ENCODE measurements around the gene DKK1.

DKK1 gene

DNA sequence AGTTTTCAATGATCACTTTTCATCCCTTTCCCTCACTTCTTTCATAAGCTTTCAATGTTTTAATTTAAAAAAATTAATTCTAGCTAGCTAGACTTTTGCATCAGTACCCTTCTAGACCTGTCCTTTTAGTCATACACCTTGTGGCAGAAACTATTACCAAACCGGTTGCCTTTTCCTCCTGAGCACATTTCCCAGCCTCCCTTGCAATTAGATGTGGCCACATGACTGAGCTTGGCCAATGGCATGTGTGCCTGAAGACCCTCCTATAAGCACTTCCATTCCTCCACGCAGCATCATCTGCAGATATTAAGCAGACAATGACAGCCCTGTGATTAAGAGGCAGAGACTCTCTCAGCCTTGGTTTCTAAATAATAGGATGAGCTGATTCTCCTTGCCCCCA, 12.3 kb downstream of the DKK1 start:
- CTCF ChIA-PET = interaction anchor here (0.6 to 1.6 kb wide), 5 partner anchors 11 to 97 kb away, joined by 3 to 5 read pairs (median 4); partner anchors contain the start of gene DKK1
- Histone ChIP-seq H3K4me3 (ENCODE audit: low read depth, low read length) (no peak overlapping the region), H3K36me3 (ENCODE audit: control insufficient read depth in 2 of 2, insufficient read depth in 1 of 2, low read length in 2 of 2) (no peaks in the 10 kb centered on the region), H3K4me1 (ENCODE audit: control insufficient read depth, insufficient read depth, low read length) (no peaks in the 10 kb centered on the region), H3K9me3 (ENCODE audit: control insufficient read depth, insufficient read depth, low read depth, low read length) (no peaks in the 10 kb centered on the region), H3K27ac (ENCODE audit: extremely low read depth, low read depth, low read length) (no peak overlapping the region)
- TF ChIP-seq ZNF404 (tag by site-specific recombination; IDR thresholded peaks at IDR 0.05) (no peak), ZNF223 (tag by site-specific recombination; IDR thresholded peaks at IDR 0.05) (no peak), ZNF777 (tag by site-specific recombination; IDR thresholded peaks at IDR 0.05; ENCODE audit: borderline replicate concordance) (no peak), BCL11B (tag by site-specific recombination; IDR thresholded peaks at IDR 0.05; ENCODE audit: low read depth) (no peak), KLF9 (tag by site-specific recombination; IDR thresholded peaks at IDR 0.05; ENCODE audit: low read depth) (no peak), ZNF585B (tag by site-specific recombination; IDR thresholded peaks at IDR 0.05) (no peak), ZNF311 (tag by site-specific recombination; IDR thresholded peaks at IDR 0.05; ENCODE audit: borderline replicate concordance) (no peak), ZNF707 (tag by site-specific recombination; IDR thresholded peaks at IDR 0.05) (no peak), ZNF26 (tag by site-specific recombination; IDR thresholded peaks at IDR 0.05) (no peak)
- TF ChIP-seq, protein P1, sequence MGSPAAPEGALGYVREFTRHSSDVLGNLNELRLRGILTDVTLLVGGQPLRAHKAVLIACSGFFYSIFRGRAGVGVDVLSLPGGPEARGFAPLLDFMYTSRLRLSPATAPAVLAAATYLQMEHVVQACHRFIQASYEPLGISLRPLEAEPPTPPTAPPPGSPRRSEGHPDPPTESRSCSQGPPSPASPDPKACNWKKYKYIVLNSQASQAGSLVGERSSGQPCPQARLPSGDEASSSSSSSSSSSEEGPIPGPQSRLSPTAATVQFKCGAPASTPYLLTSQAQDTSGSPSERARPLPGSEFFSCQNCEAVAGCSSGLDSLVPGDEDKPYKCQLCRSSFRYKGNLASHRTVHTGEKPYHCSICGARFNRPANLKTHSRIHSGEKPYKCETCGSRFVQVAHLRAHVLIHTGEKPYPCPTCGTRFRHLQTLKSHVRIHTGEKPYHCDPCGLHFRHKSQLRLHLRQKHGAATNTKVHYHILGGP (tag by site-specific recombination; IDR thresholded peaks at IDR 0.05) = no peak
- TF ChIP-seq, protein P2, sequence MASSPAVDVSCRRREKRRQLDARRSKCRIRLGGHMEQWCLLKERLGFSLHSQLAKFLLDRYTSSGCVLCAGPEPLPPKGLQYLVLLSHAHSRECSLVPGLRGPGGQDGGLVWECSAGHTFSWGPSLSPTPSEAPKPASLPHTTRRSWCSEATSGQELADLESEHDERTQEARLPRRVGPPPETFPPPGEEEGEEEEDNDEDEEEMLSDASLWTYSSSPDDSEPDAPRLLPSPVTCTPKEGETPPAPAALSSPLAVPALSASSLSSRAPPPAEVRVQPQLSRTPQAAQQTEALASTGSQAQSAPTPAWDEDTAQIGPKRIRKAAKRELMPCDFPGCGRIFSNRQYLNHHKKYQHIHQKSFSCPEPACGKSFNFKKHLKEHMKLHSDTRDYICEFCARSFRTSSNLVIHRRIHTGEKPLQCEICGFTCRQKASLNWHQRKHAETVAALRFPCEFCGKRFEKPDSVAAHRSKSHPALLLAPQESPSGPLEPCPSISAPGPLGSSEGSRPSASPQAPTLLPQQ (tag by site-specific recombination; IDR thresholded peaks at IDR 0.05) = no peak
- TF ChIP-seq, protein P3, sequence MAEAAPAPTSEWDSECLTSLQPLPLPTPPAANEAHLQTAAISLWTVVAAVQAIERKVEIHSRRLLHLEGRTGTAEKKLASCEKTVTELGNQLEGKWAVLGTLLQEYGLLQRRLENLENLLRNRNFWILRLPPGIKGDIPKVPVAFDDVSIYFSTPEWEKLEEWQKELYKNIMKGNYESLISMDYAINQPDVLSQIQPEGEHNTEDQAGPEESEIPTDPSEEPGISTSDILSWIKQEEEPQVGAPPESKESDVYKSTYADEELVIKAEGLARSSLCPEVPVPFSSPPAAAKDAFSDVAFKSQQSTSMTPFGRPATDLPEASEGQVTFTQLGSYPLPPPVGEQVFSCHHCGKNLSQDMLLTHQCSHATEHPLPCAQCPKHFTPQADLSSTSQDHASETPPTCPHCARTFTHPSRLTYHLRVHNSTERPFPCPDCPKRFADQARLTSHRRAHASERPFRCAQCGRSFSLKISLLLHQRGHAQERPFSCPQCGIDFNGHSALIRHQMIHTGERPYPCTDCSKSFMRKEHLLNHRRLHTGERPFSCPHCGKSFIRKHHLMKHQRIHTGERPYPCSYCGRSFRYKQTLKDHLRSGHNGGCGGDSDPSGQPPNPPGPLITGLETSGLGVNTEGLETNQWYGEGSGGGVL (tag by site-specific recombination; IDR thresholded peaks at IDR 0.05) = no peak
- POLR2A ChIA-PET = no interaction called here

DNA sequence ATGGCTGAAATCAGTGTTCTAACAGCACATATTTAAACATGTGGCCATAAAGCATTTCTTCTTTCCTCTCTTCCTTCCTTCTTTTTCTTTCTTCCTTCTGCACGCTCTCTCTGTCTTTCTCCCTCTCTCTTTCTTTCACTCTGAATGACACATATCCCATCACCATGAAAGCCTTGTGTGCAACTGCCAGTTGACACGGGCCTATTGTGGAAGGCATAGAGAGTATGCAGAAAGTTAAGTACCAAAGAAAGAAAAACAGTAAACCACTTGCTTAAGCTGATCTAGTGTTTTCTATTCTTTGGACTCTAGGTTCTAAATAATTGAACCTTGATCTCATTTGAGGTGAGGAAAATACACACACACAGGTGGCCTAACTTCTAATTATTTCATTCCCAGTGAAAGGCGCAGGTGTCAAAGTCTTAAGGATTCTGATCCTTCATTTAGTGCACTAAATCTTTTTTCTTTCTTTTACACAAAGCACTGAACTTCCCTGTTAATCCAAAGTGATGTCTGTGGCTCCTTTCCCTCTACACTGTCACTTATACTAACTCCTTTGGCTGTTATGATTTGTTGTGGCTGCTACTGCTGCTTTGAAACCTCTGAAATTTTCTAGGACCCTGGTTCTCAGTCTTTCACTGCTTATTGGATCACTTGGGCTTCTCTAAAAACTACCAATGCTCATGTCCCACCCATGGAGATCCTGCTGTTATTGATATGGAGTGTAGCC, 17.7 kb downstream of the DKK1 start:
- no peaks in the 10 kb centered on the region for H3K36me3 ChIP-seq (ENCODE audit: control insufficient read depth in 2 of 2, insufficient read depth in 1 of 2, low read length in 2 of 2)
- POLR2A ChIA-PET = no interaction called here
- no peak overlapping the region for H3K27ac ChIP-seq (ENCODE audit: extremely low read depth, low read depth, low read length)
- CTCF ChIA-PET = interaction anchor here (1.3 kb wide), 1 partner anchor 36 kb away, joined by 5 read pairs; no protein-coding TSS in a partner anchor
- H3K9me3 ChIP-seq (ENCODE audit: control insufficient read depth, insufficient read depth, low read depth, low read length) = no peaks in the 10 kb centered on the region
- no peak overlapping the region for H3K4me3 ChIP-seq (ENCODE audit: low read depth, low read length)
- no peaks in the 10 kb centered on the region for H3K4me1 ChIP-seq (ENCODE audit: control insufficient read depth, insufficient read depth, low read length)
- TF ChIP-seq SCRT1 (tag by site-specific recombination; IDR thresholded peaks at IDR 0.05; ENCODE audit: borderline replicate concordance) (no peak), ZSCAN4 (tag by site-specific recombination; IDR thresholded peaks at IDR 0.05) (no peak), ZNF302 (tag by site-specific recombination; IDR thresholded peaks at IDR 0.05; ENCODE audit: low read depth) (no peak), PRDM1 (tag by site-specific recombination; IDR thresholded peaks at IDR 0.05) (no peak), ZBTB44 (tag by site-specific recombination; IDR thresholded peaks at IDR 0.05) (no peak), ZNF23 (tag by site-specific recombination; IDR thresholded peaks at IDR 0.05; ENCODE audit: borderline replicate concordance) (no peak), ZBTB21 (tag by site-specific recombination; IDR thresholded peaks at IDR 0.05) (no peak), ZBTB26 (tag by site-specific recombination; optimal IDR thresholded peaks at IDR 0.05) (no peak), ZNF629 (tag by site-specific recombination; IDR thresholded peaks at IDR 0.05) (no peak), BCL11B (tag by site-specific recombination; IDR thresholded peaks at IDR 0.05; ENCODE audit: low read depth) (no peak), ZNF311 (tag by site-specific recombination; IDR thresholded peaks at IDR 0.05; ENCODE audit: borderline replicate concordance) (no peak)
